GM12872 (cell line): Measurements from ENCODE around the gene FAM185A.

Source experiments
- TF ChIP-seq, protein P1 (sequence below): IDR thresholded peaks from 3 replicates; pipeline ENCODE4 v1.5.1; 2011; ENCODE audit warnings: low read depth, mild to moderate bottlenecking, low read length, moderate library complexity; ENCODE audit not compliant: insufficient read depth

Gene FAM185A

GRCh38 chr7:102814025-102814471 lies 65.2 kb downstream of the FAM185A start:
- TF ChIP-seq, protein P1, sequence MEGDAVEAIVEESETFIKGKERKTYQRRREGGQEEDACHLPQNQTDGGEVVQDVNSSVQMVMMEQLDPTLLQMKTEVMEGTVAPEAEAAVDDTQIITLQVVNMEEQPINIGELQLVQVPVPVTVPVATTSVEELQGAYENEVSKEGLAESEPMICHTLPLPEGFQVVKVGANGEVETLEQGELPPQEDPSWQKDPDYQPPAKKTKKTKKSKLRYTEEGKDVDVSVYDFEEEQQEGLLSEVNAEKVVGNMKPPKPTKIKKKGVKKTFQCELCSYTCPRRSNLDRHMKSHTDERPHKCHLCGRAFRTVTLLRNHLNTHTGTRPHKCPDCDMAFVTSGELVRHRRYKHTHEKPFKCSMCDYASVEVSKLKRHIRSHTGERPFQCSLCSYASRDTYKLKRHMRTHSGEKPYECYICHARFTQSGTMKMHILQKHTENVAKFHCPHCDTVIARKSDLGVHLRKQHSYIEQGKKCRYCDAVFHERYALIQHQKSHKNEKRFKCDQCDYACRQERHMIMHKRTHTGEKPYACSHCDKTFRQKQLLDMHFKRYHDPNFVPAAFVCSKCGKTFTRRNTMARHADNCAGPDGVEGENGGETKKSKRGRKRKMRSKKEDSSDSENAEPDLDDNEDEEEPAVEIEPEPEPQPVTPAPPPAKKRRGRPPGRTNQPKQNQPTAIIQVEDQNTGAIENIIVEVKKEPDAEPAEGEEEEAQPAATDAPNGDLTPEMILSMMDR = no peak

DNA sequence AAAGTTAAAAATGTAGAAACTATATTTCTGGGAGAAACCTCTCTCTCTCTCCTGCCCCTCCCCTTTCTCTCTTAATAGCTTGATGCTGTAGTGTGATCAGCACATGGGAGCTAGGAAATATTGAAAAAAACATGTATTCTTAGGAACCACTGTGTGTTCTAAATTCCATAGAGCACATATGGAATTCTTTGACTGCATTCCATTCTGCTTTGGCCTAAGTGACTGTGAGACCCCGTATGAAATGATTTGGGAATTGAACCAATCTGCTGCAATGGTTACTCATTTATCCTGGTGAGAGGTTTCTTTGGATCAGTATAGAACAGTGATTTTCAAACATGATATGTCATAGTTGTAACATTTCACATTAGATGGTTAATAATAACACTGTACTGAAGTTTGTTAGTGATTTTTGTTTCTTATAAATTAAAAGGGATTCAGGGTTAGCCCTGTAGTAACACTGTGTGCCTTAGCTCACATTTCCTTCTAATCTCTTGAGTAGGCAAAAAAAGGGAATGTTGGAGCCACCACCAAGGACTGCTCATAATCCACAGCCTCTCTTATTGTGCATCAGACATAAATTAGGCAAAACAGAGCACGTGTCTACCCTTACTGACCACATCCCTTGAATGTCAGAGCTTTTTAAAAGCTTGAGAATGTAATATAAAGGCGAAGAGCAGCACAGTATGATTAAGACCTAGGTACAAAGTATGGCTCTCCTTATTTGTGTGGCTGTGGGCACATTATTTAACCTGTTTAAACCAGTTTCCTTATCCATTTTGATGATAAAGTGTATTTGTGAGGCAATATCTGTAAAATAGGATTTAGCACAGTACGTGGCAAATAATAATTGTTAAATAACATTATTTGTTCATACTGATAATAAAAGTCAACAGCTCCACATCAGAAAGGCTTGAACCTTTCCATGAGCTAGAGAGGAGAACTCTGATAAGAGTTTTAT lies 69.1 kb downstream of the FAM185A start:
- TF ChIP-seq, protein P1 = no peak

DNA sequence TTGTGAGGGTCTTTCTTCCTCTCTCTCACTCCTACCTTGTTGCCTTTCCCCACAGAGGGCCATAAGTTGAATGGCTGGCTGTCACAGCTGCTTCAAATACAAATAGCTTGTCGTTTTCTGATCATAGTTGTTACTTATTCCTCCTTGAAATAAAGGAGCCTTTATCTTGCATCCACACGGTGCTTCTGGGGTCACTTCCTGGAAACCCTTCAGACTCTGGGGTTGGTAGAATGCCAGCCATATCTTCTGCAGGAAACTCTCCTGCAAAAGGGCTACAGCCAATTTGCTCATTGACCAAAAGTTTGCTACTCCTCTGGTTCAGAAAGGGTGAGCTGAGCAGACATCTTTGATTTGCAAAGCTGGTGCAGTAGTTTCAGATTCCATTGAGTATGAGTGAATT lies 70.4 kb downstream of the FAM185A start:
- TF ChIP-seq, protein P1 = no peak

GRCh38 chr7:102821994-102822747 lies 73.4 kb downstream of the FAM185A start:
- TF ChIP-seq, protein P1 = no peak

DNA sequence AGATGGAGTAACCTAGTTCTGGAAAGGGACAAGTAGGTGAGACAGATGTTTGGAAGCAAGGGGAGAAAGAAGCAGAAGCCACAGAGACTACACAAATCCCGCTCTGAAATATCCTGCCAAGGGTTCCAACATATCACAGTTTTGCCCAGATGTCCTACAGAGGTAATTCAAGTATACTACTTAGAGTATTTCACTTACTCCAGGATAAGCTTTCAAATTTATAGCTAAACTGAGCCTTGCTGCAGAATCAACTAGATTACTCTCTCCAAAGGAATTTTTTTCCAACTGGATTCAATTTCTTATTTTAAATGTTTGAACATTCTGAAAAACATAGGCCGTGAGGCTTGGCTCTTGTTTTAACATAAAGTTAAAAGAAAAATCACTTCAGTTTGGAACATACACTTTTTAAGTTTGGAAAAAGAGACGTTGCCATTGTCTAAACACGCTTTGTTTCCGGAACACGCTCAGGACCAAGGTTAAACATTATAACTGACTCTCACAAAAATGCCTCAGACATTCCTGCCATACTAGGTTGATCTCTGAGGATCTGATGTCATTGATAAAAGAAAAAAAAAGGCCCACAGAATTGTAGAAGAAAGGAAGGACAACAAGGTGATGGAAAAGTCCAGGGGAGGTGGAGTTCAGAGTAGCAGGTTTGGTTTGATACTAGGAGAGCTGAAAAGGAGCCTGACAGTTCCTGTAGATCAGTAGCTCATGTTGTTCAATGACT lies 74.8 kb downstream of the FAM185A start:
- TF ChIP-seq, protein P1 = no peak

- TF ChIP-seq, protein P1 = no peak
These were observed 79.5 kb downstream of the FAM185A start for GRCh38 chr7:102828286-102828685.

- TF ChIP-seq, protein P1 = no peak
These were observed 80.3 kb downstream of the FAM185A start for GRCh38 chr7:102829075-102829474.
